Stromal cell of bone marrow (primary cell): ENCODE results near the gene SBF1.
"Not testable (repeated sequence)": the region's sequence is repeated elsewhere in the genome, so short reads cannot be mapped to it uniquely, and the experiment has no call there.

Experiments used
- DNase-seq: peaks from one replicate; pipeline ENCODE4 v3.0.0-alpha.2; 2012; ENCODE audit warnings: low read depth

SBF1 gene

GRCh38 chr22:50445071-50445879 lies 29.6 kb downstream of the SBF1 start:
- no peak for DNase-seq

DNA sequence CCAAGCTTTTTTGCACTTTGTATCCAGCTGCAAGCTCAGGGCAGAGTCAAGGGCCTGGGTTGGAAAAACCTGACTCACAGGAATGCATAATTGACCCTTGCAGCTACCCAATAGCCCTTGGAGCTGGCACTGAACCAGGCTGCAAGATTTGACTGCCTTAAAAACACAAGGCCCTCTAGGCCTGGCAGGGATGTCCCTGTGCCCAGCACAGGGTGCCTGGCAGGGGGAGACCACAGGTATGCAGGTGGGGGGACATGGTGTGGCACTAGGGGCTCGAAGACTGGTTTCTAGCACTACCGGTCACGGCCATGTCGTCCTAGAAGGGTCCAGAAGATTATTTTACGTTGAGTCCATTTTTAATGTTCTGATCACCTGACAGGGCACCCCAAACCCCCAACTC lies 30.2 kb downstream of the SBF1 start:
- DNase-seq, result peak; percentile 79

- no peak for DNase-seq
These were observed 30.8 kb downstream of the SBF1 start for GRCh38 chr22:50443801-50444625.

DNA sequence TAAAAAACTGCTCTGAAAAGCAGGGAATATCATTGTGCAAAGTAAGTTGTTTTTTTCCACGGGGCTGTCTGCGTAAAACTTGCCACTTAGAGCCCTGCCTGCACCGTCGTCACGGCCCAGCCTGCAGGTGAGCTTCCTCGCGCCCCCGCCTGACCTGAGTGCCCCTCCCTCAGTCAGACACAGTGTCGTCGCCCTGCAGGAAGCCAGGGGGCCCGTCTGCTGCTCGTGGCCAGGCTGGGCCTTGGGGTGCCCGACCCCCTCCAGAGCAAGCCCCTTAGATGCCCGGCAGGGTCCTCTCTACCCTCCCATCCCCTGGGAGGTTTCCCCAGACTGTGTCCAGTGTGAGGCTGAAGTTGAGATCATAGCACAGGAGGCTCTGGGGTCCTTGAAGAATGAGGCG lies 31.6 kb downstream of the SBF1 start:
- no peak for DNase-seq

DNA sequence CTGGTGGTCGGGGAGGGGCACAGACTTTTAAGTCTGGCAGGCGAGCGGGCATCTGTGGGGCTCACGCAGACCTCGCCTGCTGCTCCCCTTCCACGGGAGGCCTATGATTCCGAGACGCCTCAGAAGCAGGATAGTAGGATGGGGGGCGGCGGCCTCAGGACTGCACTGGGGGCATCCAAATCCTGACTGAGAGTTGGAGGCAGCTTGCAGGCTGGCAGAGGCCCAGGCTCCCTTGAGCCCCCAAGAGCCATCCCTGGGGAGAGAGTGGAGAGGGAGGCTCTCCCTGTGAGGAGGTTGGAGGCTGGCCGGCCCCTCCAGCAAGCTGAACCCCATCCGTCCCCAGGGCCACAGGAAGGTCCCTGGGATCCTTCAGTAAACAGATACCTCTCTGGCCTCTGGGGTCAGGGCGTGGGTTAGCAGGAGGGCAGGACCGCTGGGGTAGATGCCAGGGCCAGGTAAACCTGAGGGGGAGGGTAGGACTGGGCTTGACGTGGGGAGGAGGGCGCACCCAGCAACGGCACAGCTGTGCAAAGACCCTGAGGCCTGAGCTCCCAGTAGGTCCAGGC lies 33.3 kb downstream of the SBF1 start:
- DNase-seq, result no peak

GRCh38 chr22:50440544-50441249 lies 34.1 kb downstream of the SBF1 start:
- DNase-seq, result no peak

DNA sequence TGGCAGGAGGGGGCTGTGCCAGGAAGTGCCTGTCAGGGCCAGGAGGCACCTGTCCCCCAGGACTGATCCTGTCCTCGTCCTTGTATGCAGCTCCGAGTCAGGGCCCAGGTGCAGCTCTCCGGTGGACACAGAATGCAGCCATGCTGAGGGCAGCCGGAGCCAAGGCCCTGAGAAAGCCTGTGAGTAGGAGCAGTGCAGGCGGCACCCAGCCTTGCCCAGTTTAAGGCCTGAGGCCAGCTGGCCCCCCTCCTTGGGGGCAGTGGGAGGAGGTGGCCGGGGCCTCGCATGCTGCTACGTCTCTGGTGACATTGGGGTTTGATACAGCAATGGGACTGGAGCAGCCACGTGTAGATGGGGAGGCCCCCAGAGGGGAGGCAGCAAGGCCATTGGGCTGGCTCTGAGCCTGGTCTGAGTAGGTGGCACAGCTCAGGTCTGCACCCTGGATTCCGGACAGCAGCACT lies 34.9 kb downstream of the SBF1 start:
- DNase-seq, result no peak

DNA sequence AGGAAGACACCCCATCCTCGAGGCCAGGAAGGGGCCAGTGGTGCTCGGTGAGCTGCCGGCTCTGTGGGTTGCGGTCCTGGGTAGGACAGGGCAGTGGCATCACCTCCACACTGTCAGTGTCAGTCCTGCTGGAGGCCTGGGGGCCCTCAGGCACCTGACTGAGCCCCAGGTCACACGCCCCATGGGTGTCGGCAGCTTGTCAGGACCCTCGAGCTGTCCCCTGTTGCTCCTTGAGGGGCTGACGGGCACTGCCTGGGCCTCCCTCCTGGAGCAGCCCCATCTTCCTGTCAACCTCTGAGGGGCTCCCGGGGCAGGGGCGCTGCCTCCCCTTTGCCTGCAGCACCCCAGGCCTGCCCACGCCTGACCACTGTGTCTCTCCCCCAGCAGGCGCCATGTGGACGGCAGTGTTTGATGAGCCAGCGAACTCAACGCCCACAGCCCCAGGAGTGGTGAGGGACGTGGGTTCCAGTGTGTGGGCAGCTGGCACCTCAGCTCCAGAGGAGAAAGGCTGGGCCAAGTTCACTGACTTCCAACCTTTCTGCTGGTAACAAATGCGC lies 35.4 kb downstream of the SBF1 start:
- no peak for DNase-seq

- DNase-seq, result no peak
These were observed 36.2 kb downstream of the SBF1 start for GRCh38 chr22:50438305-50439275.

DNA sequence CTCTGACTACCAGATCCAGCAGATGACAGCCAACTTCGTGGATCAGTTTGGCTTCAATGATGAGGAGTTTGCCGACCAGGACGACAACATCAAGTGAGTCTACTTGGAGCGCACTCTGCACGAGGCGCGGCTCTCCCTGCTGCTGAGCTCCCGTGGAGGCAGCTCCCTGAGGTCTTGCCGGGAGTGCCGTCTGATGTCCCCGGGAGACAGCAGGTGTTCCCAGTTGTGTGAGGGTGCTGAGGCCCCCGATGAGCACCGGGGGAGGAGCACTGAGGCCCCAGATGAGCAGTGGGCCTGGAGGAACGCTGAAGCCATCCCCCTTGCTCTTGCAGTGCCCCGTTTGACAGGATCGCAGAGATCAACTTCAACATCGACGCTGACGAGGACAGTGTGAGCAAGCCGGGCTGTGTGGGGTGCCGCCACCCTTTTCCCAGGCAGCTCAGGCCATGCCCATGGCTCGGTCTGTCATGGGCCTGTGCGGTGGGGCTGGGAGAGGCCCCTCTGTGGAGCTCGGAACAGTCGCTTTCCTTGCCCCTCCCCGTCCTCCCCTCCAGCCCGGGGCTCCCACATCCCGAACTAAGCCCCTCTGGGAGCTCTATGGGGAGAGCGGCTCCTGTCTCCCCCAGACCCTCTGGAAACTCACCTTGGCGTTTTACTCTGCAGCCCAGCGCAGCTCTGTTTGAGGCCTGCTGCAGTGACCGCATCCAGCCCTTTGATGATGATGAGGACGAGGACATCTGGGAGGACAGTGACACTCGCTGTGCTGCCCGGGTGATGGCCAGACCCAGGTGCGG lies 37.1 kb downstream of the SBF1 start:
- DNase-seq, result no peak

- no peak for DNase-seq
These were observed 37.9 kb downstream of the SBF1 start for GRCh38 chr22:50436841-50437341.

- no peak for DNase-seq
These were observed 38.6 kb downstream of the SBF1 start for GRCh38 chr22:50436015-50436830.

GRCh38 chr22:50435291-50436014 lies 39.4 kb downstream of the SBF1 start:
- no peak for DNase-seq

GRCh38 chr22:50434849-50435248 lies 40.0 kb downstream of the SBF1 start:
- DNase-seq, result no peak

DNA sequence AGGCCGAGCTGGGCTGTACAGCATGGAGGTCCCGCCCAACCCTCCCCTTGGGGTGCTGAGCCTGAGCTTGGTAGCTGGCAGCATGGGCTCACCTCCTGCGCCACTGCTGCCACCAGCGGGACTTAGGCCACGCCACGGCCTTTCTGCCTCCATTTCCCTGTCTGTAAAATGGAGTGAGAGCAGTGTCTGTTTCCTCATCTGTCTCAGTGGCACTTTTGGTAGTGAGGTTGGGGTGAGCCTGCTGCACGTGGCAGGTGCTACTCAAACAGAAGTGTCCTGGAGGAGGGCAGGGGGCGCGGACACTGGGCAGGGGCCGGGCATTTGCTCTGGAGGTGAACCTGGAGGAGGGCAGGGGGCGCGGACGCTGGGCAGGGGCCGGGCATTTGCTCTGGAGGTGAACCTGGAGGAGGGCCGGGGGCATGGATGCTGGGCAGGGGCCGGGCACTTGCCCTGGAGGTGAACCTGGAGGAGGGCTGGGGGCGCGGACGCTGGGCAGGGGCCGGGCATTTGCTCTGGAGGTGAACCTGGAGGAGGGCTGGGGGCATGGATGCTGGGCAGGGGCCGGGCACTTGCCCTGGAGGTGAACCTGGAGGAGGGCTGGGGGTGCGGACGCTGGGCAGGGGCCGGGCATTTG lies 41.8 kb downstream of the SBF1 start:
- DNase-seq, result not testable (repeated sequence)

GRCh38 chr22:50432131-50432876 lies 42.5 kb downstream of the SBF1 start:
- no peak for DNase-seq
